ENCODE measurements around the gene SLC35E3. TPM values are rescaled to one million over a fixed set of nuclear protein-coding genes. Genes with fewer than 3 reads are reported as not detected.
A peak's percentile ranks its signal among the peaks of the same experiment; 100 is the strongest.

The SLC35E3 gene
- total RNA-seq, 2 experiments from 2014 or later, result 26.6 to 39.1 TPM

- POLR2A ChIA-PET, result interaction anchor here (0.6 to 1.1 kb wide), 6 partner anchors 9 to 72 kb away, joined by 3 to 4 read pairs (median 3); no protein-coding TSS in a partner anchor
- DNase-seq (ENCODE audit: low spot score), result no peak
- Histone ChIP-seq H3K27ac (ENCODE audit: low read depth, low read length, poor library complexity, severe bottlenecking) (peak overlapping the region; percentile 100), H2AFZ (ENCODE audit: low read length) (no peak overlapping the region; the same call in 1 of the 2 replicates), H3K4me3 (ENCODE audit: low read depth, low read length, poor library complexity, severe bottlenecking) (no peak overlapping the region), H3K4me2 (ENCODE audit: low read length) (no peak overlapping the region), H3K4me1 (ENCODE audit: insufficient read depth, low read length, poor library complexity, severe bottlenecking) (peaks cover 55% of the 10 kb centered on the region), H4K20me1 (ENCODE audit: insufficient read depth, low read length) (peaks cover 2% of the 10 kb centered on the region; the same call in 1 of the 2 replicates), H3K36me3 (ENCODE audit: insufficient read depth, low read length) (peaks cover 9% of the 10 kb centered on the region), H3K9me3 (ENCODE audit: low read length) (no peaks in the 10 kb centered on the region; the same call in 1 of the 2 replicates), H3K9me2 (ENCODE audit: insufficient read depth, low read length) (no peaks in the 10 kb centered on the region), H3K79me2 (ENCODE audit: insufficient read depth, low read depth, low read length) (peaks cover 11% of the 10 kb centered on the region)
- no TSS peak for BruUV-seq (replicated peaks)
- CTCF ChIA-PET (ENCODE audit: unreplicated experiment), result no interaction called here
- TF ChIP-seq EZH2phosphoT487 (IDR thresholded peaks at IDR 0.05; ENCODE audit: borderline replicate concordance, low read depth, low read length) (no peak), CTCF (conservative IDR thresholded peaks at IDR 0.05; ENCODE audit: low read length) (no peak)
- intact Hi-C loops (cut with micrococcal nuclease; ENCODE audit: unreplicated experiment), result no loop called here
Observed at GRCh38 chr12:68803948-68804656, 58.1 kb downstream of the SLC35E3 start.

GRCh38 chr12:68804657-68805591, 58.9 kb downstream of the SLC35E3 start:
- TF ChIP-seq EZH2phosphoT487 (IDR thresholded peaks at IDR 0.05; ENCODE audit: borderline replicate concordance, low read depth, low read length) (no peak), CTCF (conservative IDR thresholded peaks at IDR 0.05; ENCODE audit: low read length) (no peak)
- H3K4me2 ChIP-seq (ENCODE audit: low read length), result peak overlapping the region; percentile 71
- CTCF ChIA-PET (ENCODE audit: unreplicated experiment), result no interaction called here
- intact Hi-C loops (cut with micrococcal nuclease; ENCODE audit: unreplicated experiment), result loop anchor here (5.0 kb wide), 1 partner anchor 118 kb away; the partner anchor contains the start of gene NUP107
- no TSS peak for BruUV-seq (replicated peaks)
- no peaks in the 10 kb centered on the region for H3K9me2 ChIP-seq (ENCODE audit: insufficient read depth, low read length)
- H3K36me3 ChIP-seq (ENCODE audit: insufficient read depth, low read length), result peaks cover 17% of the 10 kb centered on the region
- DNase-seq (ENCODE audit: low spot score), result no peak
- no peaks in the 10 kb centered on the region; the same call in 1 of the 2 replicates for H3K9me3 ChIP-seq (ENCODE audit: low read length)
- POLR2A ChIA-PET, result interaction anchor here (0.6 to 1.0 kb wide), 5 partner anchors 11 to 581 kb away, joined by 3 to 7 read pairs (median 3); no protein-coding TSS in a partner anchor
- no peak overlapping the region for H3K4me3 ChIP-seq (ENCODE audit: low read depth, low read length, poor library complexity, severe bottlenecking)
- peak overlapping the region; percentile 100 for H3K27ac ChIP-seq (ENCODE audit: low read depth, low read length, poor library complexity, severe bottlenecking)
- H4K20me1 ChIP-seq (ENCODE audit: insufficient read depth, low read length), result peaks cover 6% of the 10 kb centered on the region; the same call in 1 of the 2 replicates
- peak overlapping the region; percentile 76 for H2AFZ ChIP-seq (ENCODE audit: low read length)
- H3K4me1 ChIP-seq (ENCODE audit: insufficient read depth, low read length, poor library complexity, severe bottlenecking), result peaks cover 59% of the 10 kb centered on the region
- peaks cover 19% of the 10 kb centered on the region for H3K79me2 ChIP-seq (ENCODE audit: insufficient read depth, low read depth, low read length)
